OCI-LY1 (cell line): ENCODE measurements around the gene SEC14L3.

Experiments used
- EZH2 ChIP-seq: fragments of 200-600 bp; sonication (generic), shearing (Covaris generic); IDR thresholded peaks from 2 replicates; pipeline ENCODE4 v1.8.0; 2017; ENCODE audit warnings: borderline replicate concordance, mixed run types, mild to moderate bottlenecking, antibody characterized with exemption, low read length, moderate library complexity, mixed read lengths
- TF ChIP-seq, protein P1 (sequence below): fragments of 200-600 bp; sonication (generic), shearing (Covaris generic); IDR thresholded peaks from 2 replicates; pipeline ENCODE4 v1.5.1; 2017; ENCODE audit warnings: mild to moderate bottlenecking, antibody characterized with exemption, low read length, moderate library complexity, mixed read lengths

DNA sequence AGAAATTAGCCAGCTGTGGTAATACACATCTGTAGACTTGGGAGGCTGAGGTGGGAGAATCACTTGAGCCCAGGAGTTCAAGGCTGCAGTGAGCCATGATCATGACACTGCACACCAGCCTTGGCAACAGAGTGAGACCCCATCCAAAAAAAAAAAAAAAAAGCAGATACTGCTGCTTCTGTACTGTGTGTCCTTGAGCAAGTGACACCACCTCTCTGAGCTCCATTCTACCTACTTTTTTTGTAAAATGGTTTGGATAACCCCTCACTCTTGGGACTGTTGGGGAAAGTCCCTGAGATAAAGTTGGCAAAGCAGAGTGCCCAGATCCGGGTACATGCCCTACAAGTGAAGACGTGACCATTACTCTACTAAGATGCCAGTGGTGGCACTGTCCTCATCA lies 2.7 kb downstream of the SEC14L3 start:
- TF ChIP-seq, protein P1, sequence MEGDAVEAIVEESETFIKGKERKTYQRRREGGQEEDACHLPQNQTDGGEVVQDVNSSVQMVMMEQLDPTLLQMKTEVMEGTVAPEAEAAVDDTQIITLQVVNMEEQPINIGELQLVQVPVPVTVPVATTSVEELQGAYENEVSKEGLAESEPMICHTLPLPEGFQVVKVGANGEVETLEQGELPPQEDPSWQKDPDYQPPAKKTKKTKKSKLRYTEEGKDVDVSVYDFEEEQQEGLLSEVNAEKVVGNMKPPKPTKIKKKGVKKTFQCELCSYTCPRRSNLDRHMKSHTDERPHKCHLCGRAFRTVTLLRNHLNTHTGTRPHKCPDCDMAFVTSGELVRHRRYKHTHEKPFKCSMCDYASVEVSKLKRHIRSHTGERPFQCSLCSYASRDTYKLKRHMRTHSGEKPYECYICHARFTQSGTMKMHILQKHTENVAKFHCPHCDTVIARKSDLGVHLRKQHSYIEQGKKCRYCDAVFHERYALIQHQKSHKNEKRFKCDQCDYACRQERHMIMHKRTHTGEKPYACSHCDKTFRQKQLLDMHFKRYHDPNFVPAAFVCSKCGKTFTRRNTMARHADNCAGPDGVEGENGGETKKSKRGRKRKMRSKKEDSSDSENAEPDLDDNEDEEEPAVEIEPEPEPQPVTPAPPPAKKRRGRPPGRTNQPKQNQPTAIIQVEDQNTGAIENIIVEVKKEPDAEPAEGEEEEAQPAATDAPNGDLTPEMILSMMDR, result no peak
- TF ChIP-seq EZH2, result no peak
